IMR-90 (cell line): ENCODE results near the gene LAPTM5. TPM values are rescaled to one million over a fixed set of nuclear protein-coding genes. Genes with fewer than 3 reads are reported as not detected.

Experiments used
- ATAC-seq: fragments of 200-7000 bp; cut with Tn5 transposase; 2 replicates; pipeline ENCODE4 v1.9.1; 2020; ENCODE audit warnings: low read depth, mild to moderate bottlenecking, moderate library complexity
- BruUV-seq: library from RNA; stranded (reverse); fragments of 400-500 nt; replicated peaks from 2 replicates; lab custom pipeline; 2021; lab: Mats Ljungman, UMichigan
- CTCF ChIA-PET: fragments of 300-600 bp; formaldehyde crosslinking; extraction: SDS; loops from one replicate; lab custom pipeline; 2021; ENCODE audit warnings: antibody characterized with exemption; lab: Yijun Ruan, JAX
- POLR2A ChIA-PET: fragments of 300-600 bp; sonication (Branson Sonifier 250); formaldehyde crosslinking; loops from one replicate; lab custom pipeline; 2022; ENCODE audit warnings: antibody characterized with exemption; ENCODE audit not compliant: unreplicated experiment; lab: Charles Lee
- DNase-seq: peaks from one replicate; pipeline ENCODE4 v3.0.0; 2013
- H2AFZ ChIP-seq: replicated peaks from 2 replicates; pipeline ENCODE3; 2013; ENCODE audit warnings: low read length, mild to moderate bottlenecking; ENCODE audit not compliant: poor library complexity
- H2AK5ac ChIP-seq: 2 replicates; pipeline ENCODE4 v1.6.1; 2013; ENCODE audit warnings: low read depth, low read length, inconsistent platforms
- H2AK9ac ChIP-seq: replicated peaks from 2 replicates; pipeline ENCODE3; 2013; ENCODE audit warnings: mild to moderate bottlenecking, low read depth, low read length, moderate library complexity; ENCODE audit not compliant: poor library complexity
- H2BK120ac ChIP-seq: 2 replicates; pipeline ENCODE4 v1.6.1; 2013; ENCODE audit warnings: low read depth, low read length, inconsistent platforms
- H2BK15ac ChIP-seq: 3 replicates; pipeline ENCODE4 v1.6.1; 2013; ENCODE audit warnings: low read depth, low read length, inconsistent platforms
- H2BK20ac ChIP-seq: 2 replicates; pipeline ENCODE4 v1.6.1; 2013; ENCODE audit warnings: low read depth, mild to moderate bottlenecking, inconsistent platforms, low read length, moderate library complexity
- H2BK5ac ChIP-seq: 2 replicates; pipeline ENCODE4 v1.6.1; 2013; ENCODE audit warnings: mild to moderate bottlenecking, low read depth, low read length, inconsistent platforms; ENCODE audit not compliant: poor library complexity, severe bottlenecking
- H3K14ac ChIP-seq: replicated peaks from 2 replicates; pipeline ENCODE4 v1.6.1; 2013; ENCODE audit warnings: low read depth, low read length, inconsistent platforms
- H3K18ac ChIP-seq: 2 replicates; pipeline ENCODE4 v1.6.1; 2013; ENCODE audit warnings: low read depth, low read length, control low read depth
- H3K23ac ChIP-seq: 2 replicates; pipeline ENCODE4 v1.6.1; 2013; ENCODE audit warnings: low read depth, low read length, inconsistent platforms
- H3K27ac ChIP-seq: 2 replicates; pipeline ENCODE4 v1.5.1; 2013; ENCODE audit warnings: mild to moderate bottlenecking, control low read depth, low read length; ENCODE audit not compliant: insufficient read depth
- H3K27me3 ChIP-seq: 2 replicates; pipeline ENCODE4 v1.6.1; 2013; ENCODE audit warnings: low read length; ENCODE audit not compliant: control insufficient read depth, insufficient read depth
- H3K36me3 ChIP-seq: 2 replicates; pipeline ENCODE4 v1.6.1; 2013; ENCODE audit warnings: low read length, mixed read lengths; ENCODE audit not compliant: control insufficient read depth, insufficient read depth
- H3K4ac ChIP-seq: 2 replicates; pipeline ENCODE4 v1.6.1; 2013; ENCODE audit warnings: low read depth, low read length, inconsistent platforms
- H3K4me1 ChIP-seq: 2 replicates; pipeline ENCODE4 v1.6.1; 2013; ENCODE audit warnings: low read length, mixed read lengths; ENCODE audit not compliant: control insufficient read depth, insufficient read depth
- H3K4me2 ChIP-seq: 2 replicates; pipeline ENCODE4 v1.6.1; 2013; ENCODE audit warnings: low read depth, mild to moderate bottlenecking, control low read depth, low read length, moderate library complexity
- H3K4me3 ChIP-seq: 2 replicates; pipeline ENCODE4 v1.5.1; 2013; ENCODE audit warnings: low read depth, mild to moderate bottlenecking, control low read depth, low read length, moderate library complexity; ENCODE audit not compliant: insufficient read depth
- H3K56ac ChIP-seq: 2 replicates; pipeline ENCODE4 v1.6.1; 2013; ENCODE audit warnings: low read length, inconsistent platforms; ENCODE audit not compliant: insufficient read depth; ENCODE audit errors: extremely low read depth
- H3K79me1 ChIP-seq, 2 experiments: 2 replicates each; pipeline ENCODE4 v1.6.1; 2013; ENCODE audit warnings: low read length in 2 of 2, inconsistent platforms in 1 of 2, low read depth in 1 of 2
- H3K9ac ChIP-seq: 2 replicates; pipeline ENCODE4 v1.6.1; 2013; ENCODE audit warnings: low read depth, low read length, control low read depth
- H3K9me1 ChIP-seq: 2 replicates; pipeline ENCODE4 v1.6.1; 2013; ENCODE audit warnings: low read length, inconsistent platforms; ENCODE audit not compliant: insufficient read depth
- H3K9me3 ChIP-seq: 2 replicates; pipeline ENCODE4 v1.6.1; 2013; ENCODE audit warnings: low read length; ENCODE audit not compliant: control insufficient read depth, insufficient read depth
- H4K20me1 ChIP-seq: 2 replicates; pipeline ENCODE4 v1.6.1; 2013; ENCODE audit warnings: low read length, inconsistent platforms; ENCODE audit not compliant: insufficient read depth
- H4K5ac ChIP-seq: 2 replicates; pipeline ENCODE4 v1.6.1; 2013; ENCODE audit warnings: mild to moderate bottlenecking, low read depth, low read length, control low read depth
- H4K8ac ChIP-seq, 2 experiments: 2 replicates each; pipeline ENCODE4 v1.6.1; 2013; ENCODE audit warnings: low read depth in 2 of 2, low read length in 2 of 2, control low read depth in 1 of 2, inconsistent platforms in 1 of 2
- H4K91ac ChIP-seq: 2 replicates; pipeline ENCODE4 v1.6.1; 2013; ENCODE audit warnings: low read depth, low read length, inconsistent platforms; ENCODE audit not compliant: insufficient read depth
- BHLHE40 ChIP-seq: fragments of 150-350 bp; IDR thresholded peaks from 2 replicates; pipeline ENCODE4 v1.6.1; 2016; ENCODE audit warnings: mild to moderate bottlenecking, low read depth, low read length
- CEBPB ChIP-seq: IDR thresholded peaks from 2 replicates; pipeline ENCODE4 v1.6.1; 2012; ENCODE audit warnings: low read depth, low read length, improper control_type of control experiment
- CHD1 ChIP-seq: IDR thresholded peaks from 2 replicates; pipeline ENCODE4 v1.6.1; 2012; ENCODE audit warnings: low read depth, low read length, improper control_type of control experiment
- ELK1 ChIP-seq: fragments of 150-350 bp; IDR thresholded peaks from 2 replicates; pipeline ENCODE4 v1.6.1; 2016; ENCODE audit warnings: low read depth, mild to moderate bottlenecking, low read length, moderate library complexity, borderline replicate concordance
- FOS ChIP-seq: fragments of 150-350 bp; IDR thresholded peaks from 2 replicates; pipeline ENCODE4 v1.6.1; 2016; ENCODE audit warnings: low read depth, low read length
- MAFK ChIP-seq: IDR thresholded peaks from 2 replicates; pipeline ENCODE4 v1.6.1; 2012; ENCODE audit warnings: low read depth, low read length, improper control_type of control experiment
- MAZ ChIP-seq: IDR thresholded peaks from 2 replicates; pipeline ENCODE4 v1.6.1; 2012; ENCODE audit warnings: low read depth, mild to moderate bottlenecking, low read length, improper control_type of control experiment, moderate library complexity, borderline replicate concordance
- NFE2L2 ChIP-seq: fragments of 150-350 bp; IDR thresholded peaks from 2 replicates; pipeline ENCODE4 v1.6.1; 2016; ENCODE audit warnings: low read depth, mild to moderate bottlenecking, low read length
- POLR2A ChIP-seq: IDR thresholded peaks from 2 replicates; pipeline ENCODE4 v1.6.1; 2012; ENCODE audit warnings: mild to moderate bottlenecking, low read depth, low read length
- RAD21 ChIP-seq: IDR thresholded peaks from 2 replicates; pipeline ENCODE4 v1.6.1; 2012; ENCODE audit warnings: low read length, improper control_type of control experiment
- RCOR1 ChIP-seq: IDR thresholded peaks from 2 replicates; pipeline ENCODE4 v1.6.1; 2012; ENCODE audit warnings: mild to moderate bottlenecking, low read length, improper control_type of control experiment; ENCODE audit not compliant: insufficient replicate concordance
- RFX5 ChIP-seq: IDR thresholded peaks from 2 replicates; pipeline ENCODE4 v1.8.0; 2012; ENCODE audit warnings: low read depth, mild to moderate bottlenecking, low read length, moderate library complexity
- SMC3 ChIP-seq: fragments of 150-350 bp; IDR thresholded peaks from 2 replicates; pipeline ENCODE4 v1.6.1; 2016; ENCODE audit warnings: low read depth, mild to moderate bottlenecking, antibody characterized with exemption, low read length, moderate library complexity
- WGBS, 2 experiments: methylation state at CpG; one replicate each; pipeline versions ENCODE4 v1.1.5 to v1.1.7; 2013; ENCODE audit warnings: missing lambda C conversion rate in 2 of 2; ENCODE audit not compliant: insufficient read length in 1 of 2; ENCODE audit errors: extremely low coverage in 2 of 2; 5-methylcytosine and 5-hydroxymethylcytosine counted together
- dilution Hi-C: fragments of 300-500 bp; cut with HindIII; formaldehyde crosslinking; loops from one replicate; pipeline ENCODE4 v1.14.3; 2018; ENCODE audit warnings: low sequenced_read_pairs; ENCODE audit not compliant: unreplicated experiment
- in situ Hi-C: fragments of 300-500 bp; cut with MboI; formaldehyde crosslinking; loops from 3 replicates; pipeline ENCODE4 v1.14.3; 2019; ENCODE audit warnings: low sequenced_read_pairs, inconsistent platforms, mixed read lengths
- intact Hi-C: fragments of 100-400 bp; cut with micrococcal nuclease; formaldehyde crosslinking; loops from 2 replicates; pipeline ENCODE4 v1.10.0; 2022
- polyA plus RNA-seq, 3 experiments: library from polyadenylated mRNA; depleted of rRNA; stranded (reverse); fragments of >200 nt; gene quantifications; 2 replicates each; pipeline ENCODE4 v1.2.3, GENCODE V29; 2012; ENCODE audit warnings: low replicate concordance in 1 of 3
- total RNA-seq: library from RNA; depleted of rRNA; stranded (reverse); fragments of >200 nt; gene quantifications from 2 replicates; pipeline ENCODE4 v1.2.3, GENCODE V29; 2012
- TF ChIP-seq, protein P1 (sequence below): fragments of 150-350 bp; IDR thresholded peaks from 2 replicates; pipeline ENCODE4 v1.6.1; 2017; ENCODE audit warnings: mild to moderate bottlenecking, antibody characterized with exemption, low read length, low read depth
- TF ChIP-seq, protein P2 (sequence below): conservative IDR thresholded peaks from 2 replicates; pipeline ENCODE4 v1.5.1; 2012; ENCODE audit warnings: mild to moderate bottlenecking, low read depth, low read length, improper control_type of control experiment

The LAPTM5 gene
- total and polyA plus RNA-seq, 2 of the 4 experiments (the other 2 are of a cell fraction), result 0.09 TPM; not detected in 1

- Histone ChIP-seq H3K23ac (no peak overlapping the region; the same call in 1 of the 2 replicates), H2AK5ac (no peak overlapping the region), H3K36me3 (no peaks in the 10 kb centered on the region), H3K27ac (no peak overlapping the region), H3K4me2 (no peak overlapping the region), H4K91ac (no peak overlapping the region), H3K4me1 (peaks cover 6% of the 10 kb centered on the region), H4K8ac (no peak overlapping the region), H2AK9ac (no peak overlapping the region), H3K14ac (no peak overlapping the region), H3K56ac (no peak overlapping the region), H3K4me3 (no peak overlapping the region), H2BK20ac (no peak overlapping the region), H2BK5ac (no peak overlapping the region), H3K9me1 (peaks cover 5% of the 10 kb centered on the region; the same call in 1 of the 2 replicates), H2AFZ (no peak overlapping the region), H4K20me1 (no peaks in the 10 kb centered on the region), H4K5ac (no peak overlapping the region), H3K79me1 (no peaks in the 10 kb centered on the region), H3K4ac (no peak overlapping the region), H3K18ac (no peak overlapping the region), H3K9me3 (no peaks in the 10 kb centered on the region), H3K27me3 (peaks cover 12% of the 10 kb centered on the region; the same call in 1 of the 2 replicates), H3K9ac (no peak overlapping the region), H2BK120ac (no peak overlapping the region), H2BK15ac (no peak overlapping the region)
- ChIA-PET POLR2A (no interaction called here), CTCF (interaction anchor here (0.6 kb wide), 1 partner anchor 206 kb away, joined by 3 read pairs; no protein-coding TSS in a partner anchor)
- DNase-seq (no peak), ATAC-seq (no peak)
- no peak for TF ChIP-seq NFE2L2
- TF ChIP-seq RCOR1, result no peak
- no peak for TF ChIP-seq RAD21
- no peak for TF ChIP-seq POLR2A
- TF ChIP-seq ELK1, result no peak
- TF ChIP-seq RFX5, result no peak
- no peak for TF ChIP-seq CEBPB
- no peak for TF ChIP-seq CHD1
- no peak for TF ChIP-seq SMC3
- TF ChIP-seq, protein P1, sequence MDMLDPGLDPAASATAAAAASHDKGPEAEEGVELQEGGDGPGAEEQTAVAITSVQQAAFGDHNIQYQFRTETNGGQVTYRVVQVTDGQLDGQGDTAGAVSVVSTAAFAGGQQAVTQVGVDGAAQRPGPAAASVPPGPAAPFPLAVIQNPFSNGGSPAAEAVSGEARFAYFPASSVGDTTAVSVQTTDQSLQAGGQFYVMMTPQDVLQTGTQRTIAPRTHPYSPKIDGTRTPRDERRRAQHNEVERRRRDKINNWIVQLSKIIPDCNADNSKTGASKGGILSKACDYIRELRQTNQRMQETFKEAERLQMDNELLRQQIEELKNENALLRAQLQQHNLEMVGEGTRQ, result no peak
- TF ChIP-seq, protein P2, sequence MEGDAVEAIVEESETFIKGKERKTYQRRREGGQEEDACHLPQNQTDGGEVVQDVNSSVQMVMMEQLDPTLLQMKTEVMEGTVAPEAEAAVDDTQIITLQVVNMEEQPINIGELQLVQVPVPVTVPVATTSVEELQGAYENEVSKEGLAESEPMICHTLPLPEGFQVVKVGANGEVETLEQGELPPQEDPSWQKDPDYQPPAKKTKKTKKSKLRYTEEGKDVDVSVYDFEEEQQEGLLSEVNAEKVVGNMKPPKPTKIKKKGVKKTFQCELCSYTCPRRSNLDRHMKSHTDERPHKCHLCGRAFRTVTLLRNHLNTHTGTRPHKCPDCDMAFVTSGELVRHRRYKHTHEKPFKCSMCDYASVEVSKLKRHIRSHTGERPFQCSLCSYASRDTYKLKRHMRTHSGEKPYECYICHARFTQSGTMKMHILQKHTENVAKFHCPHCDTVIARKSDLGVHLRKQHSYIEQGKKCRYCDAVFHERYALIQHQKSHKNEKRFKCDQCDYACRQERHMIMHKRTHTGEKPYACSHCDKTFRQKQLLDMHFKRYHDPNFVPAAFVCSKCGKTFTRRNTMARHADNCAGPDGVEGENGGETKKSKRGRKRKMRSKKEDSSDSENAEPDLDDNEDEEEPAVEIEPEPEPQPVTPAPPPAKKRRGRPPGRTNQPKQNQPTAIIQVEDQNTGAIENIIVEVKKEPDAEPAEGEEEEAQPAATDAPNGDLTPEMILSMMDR, result no peak
- TF ChIP-seq MAZ, result no peak
- TF ChIP-seq MAFK, result no peak
- no peak for TF ChIP-seq FOS
- TF ChIP-seq BHLHE40, result no peak
- in situ Hi-C loops (no loop called here), intact Hi-C loops (no loop called here), dilution Hi-C loops (no loop called here)
- BruUV-seq, result no TSS peak
- WGBS, 2 experiments, result no CpG with 5 or more reads among the region's 14 CpGs
These were observed 12.3 kb downstream of the LAPTM5 start for GRCh38 chr1:30745156-30745833.
